K562 (cell line): ENCODE data around the gene DHCR7. TPM values are rescaled to one million over a fixed set of nuclear protein-coding genes. Genes with fewer than 3 reads are reported as not detected.
A peak's percentile ranks its signal among the peaks of the same experiment; 100 is the strongest.

ENCODE experiments used
- ATAC-seq: fragments of 200-7000 bp; cut with Tn5 transposase; 3 replicates; pipeline ENCODE4 v1.9.1; 2020; ENCODE audit warnings: moderate library complexity
- BruUV-seq: library from RNA; stranded (reverse); fragments of 400-500 nt; replicated peaks from 2 replicates; lab custom pipeline; 2021; lab: Mats Ljungman, UMichigan
- CTCF ChIA-PET: fragments of 300-600 bp; formaldehyde crosslinking; extraction: SDS; loops from one replicate; lab custom pipeline; 2021; ENCODE audit warnings: low intra/inter-chr PET ratio; lab: Yijun Ruan, JAX
- POLR2A ChIA-PET: fragments of 300-600, 350-650 bp; sonication (Branson Sonifier 250); formaldehyde crosslinking; extraction: SDS; loops from one replicate; lab custom pipeline; 2021; ENCODE audit warnings: antibody characterized with exemption, inconsistent platforms; lab: Yijun Ruan, JAX
- DNase-seq, 4 experiments: peaks; one replicate each; pipeline versions ENCODE4 v3.0.0 to v3.0.0-alpha.2; 2011 to 2018; ENCODE audit warnings: low spot score in 3 of 4, mixed read lengths in 3 of 4; ENCODE audit errors: extremely low read depth in 1 of 4
- FAIRE-seq: peaks from 2 replicates; lab custom pipeline; 2011; peaks lifted over from hg19 to GRCh38; lab: Jason Lieb, UNC
- H2AFZ ChIP-seq: 2 replicates; pipeline ENCODE4 v1.6.0; 2011; ENCODE audit warnings: low read depth, low read length, control low read depth, inconsistent platforms
- H3K27ac ChIP-seq: fragments of 200-600 bp; 3 replicates; pipeline ENCODE4 v1.8.0; 2011; ENCODE audit warnings: low read depth, mild to moderate bottlenecking, control low read depth, inconsistent platforms, low read length, moderate library complexity, mixed read lengths; ENCODE audit errors: extremely low read depth
- H3K27me3 ChIP-seq, 2 experiments: fragments of 300-600 bp in 1 of 2; 2 replicates in 1 of 2; 3 replicates in 1 of 2; pipeline versions ENCODE4 v1.6.0 to v1.8.0; 2011; ENCODE audit warnings: inconsistent platforms in 2 of 2, low read length in 2 of 2, mild to moderate bottlenecking in 1 of 2, mixed read lengths in 1 of 2, moderate library complexity in 1 of 2; ENCODE audit not compliant: control insufficient read depth in 2 of 2, insufficient read depth in 2 of 2
- H3K36me3 ChIP-seq: fragments of 300-600 bp; 3 replicates; pipeline ENCODE4 v1.8.0; 2011; ENCODE audit warnings: mild to moderate bottlenecking, low read length, inconsistent platforms; ENCODE audit not compliant: control insufficient read depth, insufficient read depth
- H3K4me1 ChIP-seq, 2 experiments: fragments of 200-600 bp in 1 of 2; replicated peaks in 1 of 2; 2 replicates in 1 of 2; 3 replicates in 1 of 2; pipeline versions ENCODE4 v1.5.1 to v1.8.0; 2011; ENCODE audit warnings: inconsistent platforms in 2 of 2, low read length in 2 of 2, mild to moderate bottlenecking in 1 of 2, mixed read lengths in 1 of 2, moderate library complexity in 1 of 2; ENCODE audit not compliant: control insufficient read depth in 2 of 2, insufficient read depth in 2 of 2
- H3K4me2 ChIP-seq: 2 replicates; pipeline ENCODE4 v1.6.1; 2011; ENCODE audit warnings: low read length, control low read depth, inconsistent platforms, mixed read lengths; ENCODE audit not compliant: insufficient read depth
- H3K4me3 ChIP-seq: fragments of 200-600 bp; sonication (generic), shearing (Covaris generic); 2 replicates; pipeline ENCODE4 v1.5.1; 2016; ENCODE audit warnings: control low read depth, inconsistent platforms
- H3K79me2 ChIP-seq: fragments of 200-600 bp; 3 replicates; pipeline ENCODE4 v1.8.0; 2011; ENCODE audit warnings: low read length, inconsistent platforms; ENCODE audit not compliant: control insufficient read depth, insufficient read depth
- H3K9ac ChIP-seq, 2 experiments: 2 replicates each; pipeline versions ENCODE4 v1.6.0 to v1.6.1; 2011; ENCODE audit warnings: low read depth in 2 of 2, low read length in 2 of 2, control low read depth in 1 of 2, inconsistent platforms in 1 of 2, mild to moderate bottlenecking in 1 of 2, mixed read lengths in 1 of 2; ENCODE audit not compliant: insufficient read depth in 1 of 2
- H3K9me1 ChIP-seq: one replicate; pipeline ENCODE4 v1.6.0; 2011; ENCODE audit warnings: inconsistent platforms, mild to moderate bottlenecking, low read length, moderate library complexity; ENCODE audit not compliant: control insufficient read depth, insufficient read depth
- H3K9me3 ChIP-seq: replicated peaks from 2 replicates; pipeline ENCODE4 v1.5.1; 2011; ENCODE audit warnings: low read depth, low read length, inconsistent platforms; ENCODE audit not compliant: control insufficient read depth, insufficient read depth
- H4K20me1 ChIP-seq: replicated peaks from 2 replicates; pipeline ENCODE4 v1.6.1; 2011; ENCODE audit warnings: low read length, inconsistent platforms, mixed read lengths; ENCODE audit not compliant: control insufficient read depth, insufficient read depth
- ADNP ChIP-seq: fragments of 200-800 bp; sonication (Bioruptor generic); IDR thresholded peaks from 2 replicates; pipeline ENCODE4 v1.6.1; 2016; ENCODE audit warnings: missing genetic modification characterization, missing compliant biosample characterization
- ATF3 ChIP-seq, 2 experiments: fragments of 450-650 bp in 1 of 2; sonication (generic) in 1 of 2; formaldehyde crosslinking in 1 of 2; IDR thresholded peaks in 1 of 2; conservative IDR thresholded peaks in 1 of 2; 2 replicates each; pipeline versions ENCODE4 v1.6.1 to v1.8.1; 2016 to 2023; ENCODE audit warnings: mild to moderate bottlenecking in 2 of 2, moderate library complexity in 2 of 2, inconsistent platforms in 1 of 2, missing genetic modification reagents in 1 of 2
- CHD2 ChIP-seq: IDR thresholded peaks from 2 replicates; pipeline ENCODE4 v1.6.1; 2011; ENCODE audit warnings: low read depth, low read length
- DIDO1 ChIP-seq: fragments of 450-650 bp; IDR thresholded peaks from 2 replicates; pipeline ENCODE4 v1.6.1; 2016; ENCODE audit warnings: low read depth, missing biosample characterization, missing genetic modification characterization
- E2F4 ChIP-seq: sonication (generic); formaldehyde crosslinking; IDR thresholded peaks from 2 replicates; pipeline ENCODE4 v1.8.0; 2022; ENCODE audit warnings: mild to moderate bottlenecking, low read depth, missing genetic modification reagents
- FOXA1 ChIP-seq: fragments of 450-650 bp; IDR thresholded peaks from 2 replicates; pipeline ENCODE4 v1.6.1; 2016; ENCODE audit warnings: mild to moderate bottlenecking, borderline replicate concordance
- GTF2E2 ChIP-seq: fragments of 200-800 bp; sonication (Bioruptor generic); IDR thresholded peaks from 2 replicates; pipeline ENCODE4 v1.6.1; 2016; ENCODE audit warnings: missing genetic modification characterization, missing compliant biosample characterization
- LCOR ChIP-seq: sonication (generic); formaldehyde crosslinking; IDR thresholded peaks from 2 replicates; pipeline ENCODE4 v1.8.0; 2022; ENCODE audit warnings: mild to moderate bottlenecking, missing genetic modification reagents
- MLX ChIP-seq, 2 experiments: fragments of 450-650 bp in 1 of 2; sonication (generic) in 1 of 2; formaldehyde crosslinking; conservative IDR thresholded peaks; 2 replicates each; pipeline versions ENCODE4 v1.4.0 to v1.8.1; 2020 to 2022; ENCODE audit warnings: mild to moderate bottlenecking in 1 of 2, missing genetic modification reagents in 1 of 2
- NCOA2 ChIP-seq, 2 experiments: fragments of 450-650 bp; IDR thresholded peaks; 2 replicates each; pipeline ENCODE4 v1.6.1; 2018; ENCODE audit warnings: mild to moderate bottlenecking in 2 of 2, moderate library complexity in 1 of 2; ENCODE audit not compliant: partially characterized antibody in 2 of 2
- PHB2 ChIP-seq: fragments of 450-650 bp; IDR thresholded peaks from 2 replicates; pipeline ENCODE4 v1.6.1; 2017; ENCODE audit warnings: low read depth
- PKNOX1 ChIP-seq: fragments of 450-650 bp; IDR thresholded peaks from 2 replicates; pipeline ENCODE4 v1.6.1; 2016
- SIN3B ChIP-seq: fragments of 450-650 bp; IDR thresholded peaks from 2 replicates; pipeline ENCODE4 v1.6.1; 2017; ENCODE audit warnings: low read depth, mild to moderate bottlenecking, moderate library complexity
- SLC30A9 ChIP-seq: fragments of 250-450 bp; sonication (Bioruptor Pico); IDR thresholded peaks from 2 replicates; pipeline ENCODE4 v1.8.0; 2022; ENCODE audit warnings: mild to moderate bottlenecking, moderate library complexity
- SREBF1 ChIP-seq: fragments of 150-350 bp; IDR thresholded peaks from 2 replicates; pipeline ENCODE4 v1.6.1; 2014; ENCODE audit warnings: antibody characterized with exemption, low read depth, low read length, borderline replicate concordance
- ZC3H4 ChIP-seq: sonication (generic); formaldehyde crosslinking; IDR thresholded peaks from 2 replicates; pipeline ENCODE4 v1.9.0; 2021; ENCODE audit warnings: missing genetic modification reagents, borderline replicate concordance
- ZKSCAN3 ChIP-seq: fragments of 250-450 bp; sonication (Bioruptor Pico); IDR thresholded peaks from 2 replicates; pipeline ENCODE4 v1.4.0; 2020
- ZNF212 ChIP-seq: fragments of 450-650 bp; formaldehyde crosslinking; IDR thresholded peaks from 2 replicates; pipeline ENCODE4 v1.4.0; 2020; ENCODE audit warnings: mild to moderate bottlenecking
- ZNF277 ChIP-seq: fragments of 250-450 bp; sonication (Bioruptor Pico); IDR thresholded peaks from 2 replicates; pipeline ENCODE4 v1.8.0; 2022; ENCODE audit warnings: inconsistent platforms, mild to moderate bottlenecking, moderate library complexity, borderline replicate concordance
- WGBS: fragments of 100-300 bp; shearing (Covaris generic); methylation state at CpG from one replicate; pipeline ENCODE4 v1.1.6; 2016; ENCODE audit warnings: low coverage, mixed read lengths; ENCODE audit not compliant: insufficient coverage; ENCODE audit errors: missing lambda C conversion rate; 5-methylcytosine and 5-hydroxymethylcytosine counted together
- in situ Hi-C: fragments of 300-500 bp; cut with MboI; formaldehyde crosslinking; loops from 4 replicates; pipeline ENCODE4 v1.15.0; 2018; ENCODE audit warnings: inconsistent platforms, mixed read lengths
- intact Hi-C: fragments of 100-400 bp; cut with micrococcal nuclease; formaldehyde crosslinking; loops from 2 replicates; pipeline ENCODE4 v1.14.2; 2022
- polyA plus RNA-seq, 8 experiments: library from polyadenylated mRNA; depleted of rRNA in 4 of 8; stranded (reverse) in 5 of 8; unstranded in 3 of 8; fragments of >200 nt; fragmentation: Nextera tagmentation in 2 of 8; fragmentation: Illumina TruSeq in 1 of 8; extraction: Ambion mirVana in 2 of 8; extraction: Trizol in 1 of 8; gene quantifications; 2 replicates each; pipeline versions ENCODE4 v1.2.1 to v1.2.3, GENCODE V29; 2011 to 2014; ENCODE audit warnings: inconsistent platforms in 1 of 8, missing spikeins in 1 of 8
- total RNA-seq, 7 experiments: library from RNA; depleted of rRNA in 6 of 7; stranded (reverse); fragments of >200 nt in 6 of 7; fragmentation: Illumina TruSeq in 2 of 7; extraction: Trizol in 2 of 7; gene quantifications; 2 replicates each; pipeline versions ENCODE4 v1.2.1 to v1.2.3, GENCODE V29; 2011 to 2021; ENCODE audit warnings: low replicate concordance in 1 of 7

Gene DHCR7
- total and polyA plus RNA-seq, 9 of the 15 experiments (the other 6 are each of a cell fraction or from before 2014, with no cell fraction given): 8.4 to 192 (median 82.4) TPM

GRCh38 chr11:71483692-71484091 is 35.5 kb upstream of the DHCR7 start:
- H3K4me2 ChIP-seq: no peak overlapping the region
- H3K4me1 ChIP-seq: peaks cover 6 to 15% of the 10 kb centered on the region in 2 experiments; a peak in 4 of 5 replicates
- no peak overlapping the region for H3K9ac ChIP-seq
- no peaks in the 10 kb centered on the region for H3K9me1 ChIP-seq
- H2AFZ ChIP-seq: no peak overlapping the region
- no TSS peak for BruUV-seq
- ChIA-PET POLR2A (interaction anchor here (1.0 to 1.5 kb wide), 3 partner anchors 14 to 24 kb away, joined by 3 read pairs; no protein-coding TSS in a partner anchor), CTCF (no interaction called here)
- H3K4me3 ChIP-seq: no peak overlapping the region
- in situ Hi-C loops (no loop called here), intact Hi-C loops (no loop called here)
- H3K27ac ChIP-seq: no peak overlapping the region
- H3K79me2 ChIP-seq: no peaks in the 10 kb centered on the region
- no peaks in the 10 kb centered on the region for H3K27me3 ChIP-seq
- 87% methylated on average over 6 of the region's 6 CpGs for WGBS
- H3K36me3 ChIP-seq: peaks cover 67% of the 10 kb centered on the region; the same call in 2 of the 3 replicates
- DNase-seq: no peak
- H4K20me1 ChIP-seq: no peaks in the 10 kb centered on the region
- peak; percentile 28; the same call in 1 of the 3 replicates for ATAC-seq
- FAIRE-seq: no peak
- no peaks in the 10 kb centered on the region for H3K9me3 ChIP-seq
- TF ChIP-seq ZNF277 (CRISPR knock-in tag): no peak
- TF ChIP-seq ZKSCAN3: no peak
- TF ChIP-seq ZC3H4 (CRISPR knock-in tag): no peak
- no peak for TF ChIP-seq MLX (CRISPR knock-in tag; conservative IDR thresholded peaks at IDR 0.05)
- TF ChIP-seq PKNOX1: peak; percentile 49; the same call in 1 of the 2 replicates
- no peak for TF ChIP-seq SIN3B
- TF ChIP-seq GTF2E2 (tag): no peak
- TF ChIP-seq LCOR (CRISPR knock-in tag): no peak
- TF ChIP-seq SLC30A9: no peak
- TF ChIP-seq PHB2: no peak
- no peak for TF ChIP-seq SREBF1
- TF ChIP-seq ATF3 (IDR thresholded peaks at IDR 0.05): no peak
- TF ChIP-seq ATF3 (CRISPR knock-in tag; conservative IDR thresholded peaks at IDR 0.05): no peak
- no peak for TF ChIP-seq ADNP (tag)
- TF ChIP-seq CHD2: no peak
- no peak for TF ChIP-seq NCOA2 (IDR thresholded peaks at IDR 0.05; ENCODE audit: partially characterized antibody in 2 of 2)
- TF ChIP-seq DIDO1 (tag): no peak
- no peak for TF ChIP-seq E2F4
- no peak for TF ChIP-seq ZNF212 (CRISPR knock-in tag)
- TF ChIP-seq FOXA1: no peak
